ENCODE results near the gene URAD.
"Not testable (repeated sequence)": the region's sequence is repeated elsewhere in the genome, so short reads cannot be mapped to it uniquely, and the experiment has no call there.

The URAD gene

GRCh38 chr13:27970382-27971235, 17.9 kb downstream of the URAD start:
- DNase-seq (ENCODE audit: low read depth): no peak

GRCh38 chr13:27969866-27970229, 18.6 kb downstream of the URAD start:
- no peak for DNase-seq (ENCODE audit: low read depth)

GRCh38 chr13:27969082-27969865, 19.2 kb downstream of the URAD start, which contains the start of gene CDX2:
TSS of gene CDX2 (minus strand) at chr13:27969315. CDS start at chr13:27969006, 309 bp downstream.
- no peak for DNase-seq (ENCODE audit: low read depth)

GRCh38 chr13:27968316-27969081, 20.0 kb downstream of the URAD start:
- no peak for DNase-seq (ENCODE audit: low read depth)

GRCh38 chr13:27967736-27968315, 20.7 kb downstream of the URAD start:
- DNase-seq (ENCODE audit: low read depth): no peak

- no peak for DNase-seq (ENCODE audit: low read depth)
These were observed 21.2 kb downstream of the URAD start for GRCh38 chr13:27967203-27967735.

GRCh38 chr13:27966641-27967202, 21.8 kb downstream of the URAD start:
- no peak for DNase-seq (ENCODE audit: low read depth)

GRCh38 chr13:27965740-27966640, 22.5 kb downstream of the URAD start:
- no peak for DNase-seq (ENCODE audit: low read depth)

GRCh38 chr13:27965343-27965739, 23.2 kb downstream of the URAD start:
- no peak for DNase-seq (ENCODE audit: low read depth)

GRCh38 chr13:27964741-27965323, 23.7 kb downstream of the URAD start:
- DNase-seq (ENCODE audit: low read depth): no peak

- not testable (repeated sequence) for DNase-seq (ENCODE audit: low read depth)
These were observed 24.3 kb downstream of the URAD start for GRCh38 chr13:27964206-27964605.

- DNase-seq (ENCODE audit: low read depth): no peak
These were observed 25.0 kb downstream of the URAD start for GRCh38 chr13:27963491-27963890.

GRCh38 chr13:27962982-27963381, 25.5 kb downstream of the URAD start:
- no peak for DNase-seq (ENCODE audit: low read depth)

- no peak for DNase-seq (ENCODE audit: low read depth)
These were observed 26.2 kb downstream of the URAD start for GRCh38 chr13:27962128-27962841.

GRCh38 chr13:27961227-27962085, 27.0 kb downstream of the URAD start:
- no peak for DNase-seq (ENCODE audit: low read depth)

GRCh38 chr13:27960362-27961226, 27.9 kb downstream of the URAD start:
- no peak for DNase-seq (ENCODE audit: low read depth)

- DNase-seq (ENCODE audit: low read depth): no peak
These were observed 28.5 kb downstream of the URAD start for GRCh38 chr13:27959976-27960361.

Data from stimulated activated CD8-positive, alpha-beta memory T cell treated with anti-CD3 and anti-CD28 coated beads, Interleukin-15, amount 100 ng/mL, for 1 hour (primary cell).